Prostate gland (tissue), 2 donors: ENCODE measurements around the gene TLX2. TPM values are rescaled to one million over a fixed set of nuclear protein-coding genes. Genes with fewer than 3 reads are reported as not detected.
"Not testable (repeated sequence)": the region's sequence is repeated elsewhere in the genome, so short reads cannot be mapped to it uniquely, and the experiment has no call there.

Source experiments
- DNase-seq: peaks from one replicate; pipeline ENCODE4 v3.0.0-alpha.2; 2019; ENCODE audit warnings: low spot score
- H3K27ac ChIP-seq, 2 donors: fragments of 200-600 bp; sonication (generic); 2 replicates each; pipeline ENCODE4 v1.5.1; 2017 to 2019
- H3K27me3 ChIP-seq: fragments of 200-600 bp; sonication (generic); replicated peaks from 2 replicates; pipeline ENCODE4 v1.5.1; 2019; ENCODE audit not compliant: insufficient read depth
- H3K36me3 ChIP-seq, 2 donors: fragments of 200-600 bp; sonication (generic); 1 replicate in 1 of 2; 2 replicates in 1 of 2; pipeline versions ENCODE4 v1.5.1 to v1.8.1; 2017 to 2019
- H3K4me1 ChIP-seq: fragments of 200-600 bp; sonication (generic); replicated peaks from 2 replicates; pipeline ENCODE4 v1.5.1; 2019
- H3K4me3 ChIP-seq, 2 donors: fragments of 200-600 bp; sonication (generic); 2 replicates each; pipeline ENCODE4 v1.5.1; 2017 to 2019
- H3K9me3 ChIP-seq: fragments of 200-600 bp; sonication (generic); 2 replicates; pipeline ENCODE4 v1.5.1; 2017
- CTCF ChIP-seq, 4 experiments: fragments of 200-600 bp in 2 of 4; fragments of 450-650 bp in 2 of 4; sonication (generic) in 2 of 4; IDR thresholded peaks; 1 replicate in 3 of 4; 2 replicates in 1 of 4; pipeline ENCODE4 v1.5.1; 2016 to 2019; ENCODE audit warnings: antibody characterized with exemption in 4 of 4, mild to moderate bottlenecking in 2 of 4, moderate library complexity in 2 of 4
- POLR2A ChIP-seq: fragments of 450-650 bp; IDR thresholded peaks from one replicate; pipeline ENCODE4 v1.6.1; 2016; ENCODE audit warnings: antibody characterized with exemption, mild to moderate bottlenecking
- POLR2AphosphoS5 ChIP-seq: sonication (generic); formaldehyde crosslinking; IDR thresholded peaks from one replicate; pipeline ENCODE4 v1.6.1; 2017; ENCODE audit warnings: antibody characterized with exemption
- WGBS: methylation state at CpG from one replicate; pipeline ENCODE4 v1.1.5; 2018; 5-methylcytosine and 5-hydroxymethylcytosine counted together
- intact Hi-C: fragments of 100-400 bp; cut with DNase I; formaldehyde crosslinking; loops from one replicate; pipeline ENCODE4 v1.14.2; 2022
- total RNA-seq, 2 donors: library from RNA; depleted of rRNA; stranded (reverse); fragments of >200 nt; gene quantifications; one replicate each; pipeline ENCODE4 v1.1.0, GENCODE V29; 2016

The TLX2 gene
- under 1 TPM in 1 of 2 donors, not detected in 1; 0.97 TPM for total RNA-seq

GRCh38 chr2:74514368-74515270 lies at the start of gene TLX2:
Gene TLX2 (plus strand): TSS chr2:74514450. CDS start chr2:74514807, 357 bp downstream.
- no peak for TF ChIP-seq CTCF (IDR thresholded peaks at IDR 0.05)
- H3K27me3 ChIP-seq, result peaks cover 44% of the 10 kb centered on the region
- no peak within 1 kb of the TSS for H3K4me3 ChIP-seq
- DNase-seq, result no peak
- no peak within 1 kb of the TSS for H3K27ac ChIP-seq
- no peaks in the 10 kb centered on the region for H3K36me3 ChIP-seq
- H3K9me3 ChIP-seq, result no peaks in the 10 kb centered on the region
- intact Hi-C loops, result no loop called here
- H3K4me1 ChIP-seq, result peaks cover 11% of the 10 kb centered on the region
- WGBS, result 4% methylated on average over 42 of the region's 82 CpGs

- H3K9me3 ChIP-seq, H3K27ac ChIP-seq, H3K36me3 ChIP-seq, H3K4me3 ChIP-seq, intact Hi-C loops, H3K4me1 ChIP-seq, H3K27me3 ChIP-seq, DNase-seq: not testable (repeated sequence)
- WGBS, result 94% methylated on average over 12 of the region's 12 CpGs
These were observed 43.5 kb upstream of the TLX2 start for GRCh38 chr2:74470742-74471141.

GRCh38 chr2:74471332-74472065 lies 42.8 kb upstream of the TLX2 start:
- Histone ChIP-seq H3K4me1 (no peaks in the 10 kb centered on the region), H3K27ac (peak overlapping the region; percentile 89 to 91), H3K9me3 (no peaks in the 10 kb centered on the region), H3K36me3 (peaks cover 0 to 3% of the 10 kb centered on the region in 2 donors), H3K4me3 (peak overlapping the region; percentile 51 to 63), H3K27me3 (no peaks in the 10 kb centered on the region)
- TF ChIP-seq POLR2AphosphoS5 (no peak), CTCF (IDR thresholded peaks at IDR 0.05) (no peak), POLR2A (no peak)
- WGBS, result 59% methylated on average over 16 of the region's 16 CpGs
- intact Hi-C loops, result no loop called here
- DNase-seq, result no peak

- whole genome bisulfite sequencing, result under 1% methylated on average over 66 of the region's 66 CpGs
- DNase-seq, result peak; percentile 91
- no peaks in the 10 kb centered on the region for H3K9me3 ChIP-seq
- peak within 1 kb of the TSS; percentile 51 to 63 for H3K4me3 ChIP-seq
- peaks cover 0 to 3% of the 10 kb centered on the region in 2 donors for H3K36me3 ChIP-seq
- H3K27me3 ChIP-seq, result no peaks in the 10 kb centered on the region
- H3K4me1 ChIP-seq, result no peaks in the 10 kb centered on the region
- TF ChIP-seq POLR2AphosphoS5, result peak; percentile 98
- peak in 1 of 4 experiments; percentile 16 for TF ChIP-seq CTCF (IDR thresholded peaks at IDR 0.05)
- peak; percentile 50 for TF ChIP-seq POLR2A
- H3K27ac ChIP-seq, result peak within 1 kb of the TSS; percentile 89 to 91
- intact Hi-C loops, result no loop called here
These were observed 41.9 kb upstream of the TLX2 start, which contains the start of gene MRPL53 for GRCh38 chr2:74472086-74472944. Gene MRPL53 (minus strand): TSS chr2:74472680. CDS start chr2:74472660, 20 bp downstream.

GRCh38 chr2:74472945-74473258 lies 41.3 kb upstream of the TLX2 start:
- Histone ChIP-seq H3K4me3 (peak overlapping the region; percentile 51 to 63), H3K9me3 (no peaks in the 10 kb centered on the region), H3K27me3 (no peaks in the 10 kb centered on the region), H3K36me3 (peaks cover 0 to 3% of the 10 kb centered on the region in 2 donors), H3K27ac (peak overlapping the region; percentile 89 to 91), H3K4me1 (no peaks in the 10 kb centered on the region)
- intact Hi-C loops, result no loop called here
- no peak for TF ChIP-seq CTCF (IDR thresholded peaks at IDR 0.05)
- no peak for TF ChIP-seq POLR2AphosphoS5
- no peak for TF ChIP-seq POLR2A
- WGBS, result 11% methylated on average over 7 of the region's 7 CpGs
- DNase-seq, result no peak
